Muscle of back (tissue), 11 donors: ENCODE measurements around the gene PYGL. TPM values are rescaled to one million over a fixed set of nuclear protein-coding genes. Genes with fewer than 3 reads are reported as not detected.
"Not testable (repeated sequence)": the region's sequence is repeated elsewhere in the genome, so short reads cannot be mapped to it uniquely, and the experiment has no call there.

Source experiments
- DNase-seq, 3 donors: peaks; one replicate each; pipeline versions ENCODE4 v3.0.0 to v3.0.0-alpha.2; 2013
- polyA plus RNA-seq, 10 donors: library from polyadenylated mRNA; unstranded; fragments of 120-200 nt; gene quantifications; one replicate each; pipeline ENCODE4 v1.2.1, GENCODE V29; 2013; ENCODE audit not compliant: insufficient read length in 10 of 10

The PYGL gene
- polyA plus RNA-seq, 10 donors = 25.4 to 46.4 (median 37.1) TPM

GRCh38 chr14:50956421-50956820 lies 12.1 kb upstream of the PYGL start:
- not testable (repeated sequence) for DNase-seq

- DNase-seq = peak; percentile 31 to 86 (median 58)
These were observed 11.2 kb upstream of the PYGL start for GRCh38 chr14:50955373-50956043.

GRCh38 chr14:50954811-50955372 lies 10.6 kb upstream of the PYGL start:
- peak; percentile 42 to 60 (median 52) for DNase-seq

GRCh38 chr14:50953502-50953901 lies 9.2 kb upstream of the PYGL start:
- no peak for DNase-seq

GRCh38 chr14:50951032-50951431 lies 6.7 kb upstream of the PYGL start:
- no peak for DNase-seq

GRCh38 chr14:50948205-50948604 lies 3.9 kb upstream of the PYGL start:
- no peak for DNase-seq

GRCh38 chr14:50947446-50947845 lies 3.2 kb upstream of the PYGL start:
- DNase-seq = no peak

- no peak for DNase-seq
These were observed 2.1 kb upstream of the PYGL start for GRCh38 chr14:50946234-50946935.

- DNase-seq = peak in 2 of 3 donors; percentile 34 to 87
These were observed 547 bp upstream of the PYGL start for GRCh38 chr14:50944647-50945413.

- peak in 2 of 3 donors; percentile 23 to 68 for DNase-seq
These were observed 881 bp downstream of the PYGL start for GRCh38 chr14:50943261-50943942.

- not testable (repeated sequence) for DNase-seq
These were observed 2.6 kb downstream of the PYGL start for GRCh38 chr14:50941638-50942037.

- DNase-seq = no peak
These were observed 3.1 kb downstream of the PYGL start for GRCh38 chr14:50941151-50941550.

GRCh38 chr14:50937800-50938199 lies 6.5 kb downstream of the PYGL start:
- no peak for DNase-seq

- peak in 1 of 3 donors; percentile 21 for DNase-seq
These were observed 7.0 kb downstream of the PYGL start for GRCh38 chr14:50937325-50937724.

- DNase-seq = no peak
These were observed 7.4 kb downstream of the PYGL start for GRCh38 chr14:50936882-50937281.

- no peak for DNase-seq
These were observed 8.3 kb downstream of the PYGL start for GRCh38 chr14:50936016-50936340.

GRCh38 chr14:50935126-50936015 lies 8.9 kb downstream of the PYGL start:
- DNase-seq = no peak

- no peak for DNase-seq
These were observed 11.4 kb downstream of the PYGL start for GRCh38 chr14:50932592-50933495.

GRCh38 chr14:50932156-50932555 lies 12.1 kb downstream of the PYGL start:
- no peak for DNase-seq

GRCh38 chr14:50931559-50931958 lies 12.7 kb downstream of the PYGL start:
- no peak for DNase-seq
